Mesothelial cell of epicardium (in vitro differentiated cells): ENCODE measurements around the gene LRRC42. TPM values are rescaled to one million over a fixed set of nuclear protein-coding genes. Genes with fewer than 3 reads are reported as not detected.

Experiments used
- DNase-seq, 2 experiments: peaks; one replicate each; pipeline ENCODE4 v3.0.0; 2021; ENCODE audit warnings: low spot score in 2 of 2; ENCODE audit not compliant: unreplicated experiment in 2 of 2
- H3K27ac Mint-ChIP-seq: 2 replicates; pipeline ENCODE4 v1.8.0; 2021; ENCODE audit warnings: mixed read lengths
- H3K27me3 Mint-ChIP-seq: 2 replicates; pipeline ENCODE4 v1.8.0; 2021; ENCODE audit warnings: low read depth, mixed read lengths
- H3K36me3 Mint-ChIP-seq: 2 replicates; pipeline ENCODE4 v1.8.0; 2021; ENCODE audit warnings: mixed read lengths
- H3K4me1 Mint-ChIP-seq: 2 replicates; pipeline ENCODE4 v1.8.0; 2021; ENCODE audit warnings: mixed read lengths
- H3K4me3 Mint-ChIP-seq: 2 replicates; pipeline ENCODE4 v1.8.0; 2021; ENCODE audit warnings: mild to moderate bottlenecking, moderate library complexity, mixed read lengths
- H3K9me3 Mint-ChIP-seq: 2 replicates; pipeline ENCODE4 v1.8.0; 2021; ENCODE audit warnings: mixed read lengths
- total RNA-seq: library from RNA; stranded (reverse); gene quantifications from 3 replicates; pipeline ENCODE4 v1.2.1, GENCODE V29; 2021
- TF ChIP-seq, protein P1 (sequence below): fragments of 200-600 bp; sonication (generic); IDR thresholded peaks from one replicate; pipeline ENCODE4 v1.5.0; 2021; ENCODE audit warnings: antibody characterized with exemption; ENCODE audit not compliant: unreplicated experiment

Gene LRRC42
- total RNA-seq, 1 donor from 2014 or later, result 43.2 TPM

GRCh38 chr1:53995683-53996082 lies 49.5 kb downstream of the LRRC42 start:
- Mint-ChIP-seq H3K27me3 (peaks cover 2% of the 10 kb centered on the region), H3K4me3 (no peak overlapping the region), H3K9me3 (peaks cover 4% of the 10 kb centered on the region), H3K36me3 (no peaks in the 10 kb centered on the region), H3K4me1 (no peaks in the 10 kb centered on the region), H3K27ac (no peak overlapping the region)
- TF ChIP-seq, protein P1, sequence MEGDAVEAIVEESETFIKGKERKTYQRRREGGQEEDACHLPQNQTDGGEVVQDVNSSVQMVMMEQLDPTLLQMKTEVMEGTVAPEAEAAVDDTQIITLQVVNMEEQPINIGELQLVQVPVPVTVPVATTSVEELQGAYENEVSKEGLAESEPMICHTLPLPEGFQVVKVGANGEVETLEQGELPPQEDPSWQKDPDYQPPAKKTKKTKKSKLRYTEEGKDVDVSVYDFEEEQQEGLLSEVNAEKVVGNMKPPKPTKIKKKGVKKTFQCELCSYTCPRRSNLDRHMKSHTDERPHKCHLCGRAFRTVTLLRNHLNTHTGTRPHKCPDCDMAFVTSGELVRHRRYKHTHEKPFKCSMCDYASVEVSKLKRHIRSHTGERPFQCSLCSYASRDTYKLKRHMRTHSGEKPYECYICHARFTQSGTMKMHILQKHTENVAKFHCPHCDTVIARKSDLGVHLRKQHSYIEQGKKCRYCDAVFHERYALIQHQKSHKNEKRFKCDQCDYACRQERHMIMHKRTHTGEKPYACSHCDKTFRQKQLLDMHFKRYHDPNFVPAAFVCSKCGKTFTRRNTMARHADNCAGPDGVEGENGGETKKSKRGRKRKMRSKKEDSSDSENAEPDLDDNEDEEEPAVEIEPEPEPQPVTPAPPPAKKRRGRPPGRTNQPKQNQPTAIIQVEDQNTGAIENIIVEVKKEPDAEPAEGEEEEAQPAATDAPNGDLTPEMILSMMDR, result no peak
- DNase-seq, result no peak

DNA sequence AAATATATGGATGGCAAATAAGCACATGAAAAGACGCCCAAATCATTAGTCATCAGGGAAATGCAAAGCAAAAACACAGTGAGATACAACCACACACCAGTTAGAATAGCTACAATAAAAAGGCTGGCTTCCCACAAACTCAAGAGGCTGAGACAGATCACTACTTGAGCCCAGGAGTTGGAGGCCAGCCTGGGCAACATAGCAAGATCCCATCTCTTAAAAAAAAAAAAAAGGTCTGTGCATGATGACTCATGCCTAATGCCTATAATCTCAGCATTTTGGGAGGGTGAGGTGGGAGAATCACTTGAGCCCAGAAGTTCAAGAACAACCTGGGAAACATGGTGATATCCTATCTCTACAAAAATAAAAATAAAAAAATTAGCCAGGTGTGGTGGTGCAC lies 52.1 kb downstream of the LRRC42 start:
- no peak overlapping the region for H3K27ac Mint-ChIP-seq
- H3K9me3 Mint-ChIP-seq, result peaks cover 10% of the 10 kb centered on the region
- H3K4me1 Mint-ChIP-seq, result peaks cover 14% of the 10 kb centered on the region
- no peaks in the 10 kb centered on the region for H3K36me3 Mint-ChIP-seq
- no peak overlapping the region for H3K4me3 Mint-ChIP-seq
- H3K27me3 Mint-ChIP-seq, result peaks cover 7% of the 10 kb centered on the region
- DNase-seq, result no peak
- TF ChIP-seq, protein P1, result no peak

DNA sequence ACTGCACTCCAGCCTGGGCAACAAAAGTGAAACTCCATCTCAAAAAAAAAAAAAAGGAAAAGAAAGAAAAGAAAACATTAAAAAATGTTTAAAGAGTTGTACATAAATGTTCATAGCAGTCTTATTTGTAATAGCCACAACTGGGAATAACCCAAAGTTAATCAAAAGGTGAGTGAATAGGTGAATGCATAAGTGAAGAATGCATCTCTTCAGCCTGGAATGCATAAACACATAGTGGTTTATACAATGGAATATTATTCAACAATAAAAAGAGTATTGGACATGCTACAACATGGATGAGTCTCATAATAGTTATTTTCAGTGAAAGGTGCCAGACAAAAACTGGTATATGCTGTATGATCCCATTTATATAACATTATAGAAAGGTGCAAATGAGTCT lies 53.8 kb downstream of the LRRC42 start:
- Mint-ChIP-seq H3K9me3 (peaks cover 12% of the 10 kb centered on the region), H3K4me1 (peaks cover 14% of the 10 kb centered on the region), H3K27me3 (peaks cover 8% of the 10 kb centered on the region), H3K4me3 (no peak overlapping the region), H3K36me3 (no peaks in the 10 kb centered on the region), H3K27ac (no peak overlapping the region)
- TF ChIP-seq, protein P1, result no peak
- DNase-seq, result no peak

DNA sequence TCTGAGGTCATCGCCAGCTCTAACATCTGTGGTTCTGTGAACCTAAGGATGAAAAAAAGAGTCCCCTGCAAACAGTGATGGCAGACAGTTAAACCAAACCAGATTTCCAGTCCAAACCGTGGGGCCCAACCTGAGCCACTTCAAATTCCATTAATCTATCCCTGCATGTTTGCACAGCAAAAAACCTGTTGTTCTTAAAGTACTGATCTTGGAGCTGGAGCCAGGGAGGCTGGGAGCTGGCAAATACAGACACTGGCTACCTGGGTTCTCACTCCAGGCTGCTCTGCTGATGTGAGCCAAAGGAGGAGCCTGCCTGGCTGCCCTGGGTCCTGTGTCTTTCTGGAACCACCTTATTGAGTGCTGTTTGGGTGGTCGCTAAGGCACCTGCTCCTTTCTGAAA lies 55.4 kb downstream of the LRRC42 start:
- no peak overlapping the region for H3K4me3 Mint-ChIP-seq
- peaks cover 14% of the 10 kb centered on the region for H3K4me1 Mint-ChIP-seq
- peaks cover 8% of the 10 kb centered on the region for H3K27me3 Mint-ChIP-seq
- TF ChIP-seq, protein P1, result no peak
- H3K36me3 Mint-ChIP-seq, result no peaks in the 10 kb centered on the region
- H3K9me3 Mint-ChIP-seq, result peaks cover 16% of the 10 kb centered on the region
- no peak for DNase-seq
- H3K27ac Mint-ChIP-seq, result peak overlapping the region; percentile 5

GRCh38 chr1:54002544-54003248 lies 56.5 kb downstream of the LRRC42 start:
- Mint-ChIP-seq H3K9me3 (peaks cover 16% of the 10 kb centered on the region), H3K36me3 (no peaks in the 10 kb centered on the region), H3K4me1 (peaks cover 14% of the 10 kb centered on the region), H3K27me3 (peaks cover 5% of the 10 kb centered on the region), H3K27ac (no peak overlapping the region), H3K4me3 (no peak overlapping the region)
- TF ChIP-seq, protein P1, result no peak
- DNase-seq, result no peak
